HCT116 (cell line): ENCODE results near the gene STAM2.

Experiments used
- CTCF ChIP-seq, 3 experiments: fragments of 200-600 bp in 1 of 3; sonication (generic) in 1 of 3; IDR thresholded peaks in 2 of 3; conservative IDR thresholded peaks in 1 of 3; 2 replicates each; pipeline ENCODE4 v1.5.1; 2012 to 2017; ENCODE audit warnings: low read depth in 2 of 3, low read length in 2 of 3, antibody characterized with exemption in 1 of 3, borderline replicate concordance in 1 of 3, control low read depth in 1 of 3, mild to moderate bottlenecking in 1 of 3, mixed read lengths in 1 of 3, mixed run types in 1 of 3, moderate library complexity in 1 of 3; ENCODE audit not compliant: insufficient read depth in 1 of 3
- MAX ChIP-seq: IDR thresholded peaks from 2 replicates; pipeline ENCODE4 v1.6.1; 2012

DNA sequence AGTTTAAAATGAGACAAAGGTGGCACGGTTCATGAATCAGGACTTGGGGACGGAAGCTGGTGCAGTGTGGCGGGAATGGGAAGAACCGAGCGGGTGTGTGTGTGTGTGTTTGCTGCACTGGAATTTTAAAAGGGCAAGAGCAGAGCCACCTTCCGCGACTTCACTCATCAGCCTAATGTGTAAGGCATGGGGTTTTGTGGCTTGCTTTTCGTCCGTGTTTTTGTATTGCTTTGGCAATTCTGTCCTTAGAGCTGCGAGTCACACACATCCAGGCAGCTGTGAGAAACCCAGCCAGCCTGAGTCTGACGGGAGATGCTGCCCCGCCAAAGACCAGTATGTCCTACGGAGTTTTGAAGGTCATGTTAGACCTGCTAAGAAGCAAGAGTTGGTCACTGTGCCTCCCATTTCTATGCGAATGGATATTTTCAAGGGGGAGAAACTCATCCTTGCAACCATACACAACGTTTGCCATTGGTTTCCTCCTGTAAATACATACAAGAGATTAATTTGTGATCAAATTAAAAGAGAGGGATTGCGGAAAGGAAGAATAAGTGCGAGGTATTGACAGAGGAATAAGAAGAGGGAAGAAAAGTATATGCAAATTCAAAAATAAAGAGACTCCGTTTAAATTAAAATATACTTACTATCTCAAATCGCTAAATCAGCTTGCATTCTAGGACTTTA is 76.1 kb downstream of the STAM2 start:
- TF ChIP-seq MAX (no peak), CTCF (IDR thresholded peaks at IDR 0.05 in 2 of 3, conservative IDR thresholded peaks at IDR 0.05 in 1 of 3; ENCODE audit: borderline replicate concordance in 1 of 3, insufficient read depth in 1 of 3, low read depth in 2 of 3, low read length in 2 of 3) (no peak)
